ENCODE results near the gene SLC7A10.

Gene SLC7A10

DNA sequence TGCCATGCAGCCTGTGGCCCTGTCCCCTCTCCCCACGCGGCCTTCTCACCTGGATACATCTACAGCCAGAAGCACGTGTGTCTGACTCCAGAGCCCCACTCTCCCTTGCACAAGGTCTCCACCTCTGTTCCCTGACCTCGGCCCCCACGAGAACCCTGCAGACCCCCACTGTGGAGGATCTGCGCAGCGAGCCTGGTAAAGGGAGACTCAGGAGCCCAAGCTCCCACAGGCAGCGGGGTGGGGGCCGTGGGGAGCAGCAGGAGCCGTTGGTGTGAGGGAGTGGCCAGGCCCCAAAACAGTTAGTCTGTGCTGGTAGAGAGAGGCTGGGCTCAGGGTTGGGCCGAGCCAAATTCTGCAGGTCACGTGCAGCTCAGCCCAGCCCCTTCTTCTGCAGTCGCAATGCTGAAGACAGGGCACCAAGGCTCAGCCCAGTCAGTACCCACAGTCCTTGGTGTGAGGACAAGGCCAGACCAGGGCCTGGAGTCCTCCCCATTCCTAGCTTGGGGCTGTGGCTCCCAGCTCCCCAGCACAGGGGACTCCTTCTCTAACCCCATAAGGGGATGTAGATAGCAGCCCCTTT, 28.7 kb upstream of the SLC7A10 start:
- DNase-seq = no peak

- DNase-seq = no peak
These were observed 27.3 kb upstream of the SLC7A10 start for GRCh38 chr19:33252971-33253370.

- no peak for DNase-seq
These were observed 26.8 kb upstream of the SLC7A10 start for GRCh38 chr19:33252418-33252962.

DNA sequence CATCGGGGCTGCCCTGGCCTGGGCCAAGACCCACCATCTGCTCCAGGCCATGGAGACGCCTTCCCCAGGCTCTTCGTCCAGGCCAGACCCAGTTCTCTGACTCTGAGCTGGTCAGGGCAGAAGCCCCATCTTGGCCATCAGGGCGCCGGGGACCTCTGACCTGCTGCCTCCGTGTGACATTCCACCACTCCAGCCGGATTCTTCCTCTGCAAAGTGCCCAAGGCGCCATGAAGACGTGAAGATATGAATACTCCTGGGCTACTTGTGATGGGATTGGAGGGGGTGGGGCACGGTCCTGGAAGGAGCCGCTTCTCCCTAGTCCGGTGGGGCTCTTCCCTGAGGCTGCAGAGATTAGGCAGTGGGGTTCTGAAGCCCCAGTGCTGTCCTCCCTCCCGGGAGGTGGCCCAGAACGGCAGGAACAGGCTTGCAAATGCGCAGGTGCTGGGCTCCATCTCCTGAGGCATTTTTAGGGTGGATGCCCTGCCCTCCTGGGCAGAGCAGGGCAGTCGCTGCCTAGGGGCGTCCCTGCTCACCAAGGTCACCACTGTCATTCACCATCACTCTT, 26.0 kb upstream of the SLC7A10 start:
- no peak for DNase-seq

DNA sequence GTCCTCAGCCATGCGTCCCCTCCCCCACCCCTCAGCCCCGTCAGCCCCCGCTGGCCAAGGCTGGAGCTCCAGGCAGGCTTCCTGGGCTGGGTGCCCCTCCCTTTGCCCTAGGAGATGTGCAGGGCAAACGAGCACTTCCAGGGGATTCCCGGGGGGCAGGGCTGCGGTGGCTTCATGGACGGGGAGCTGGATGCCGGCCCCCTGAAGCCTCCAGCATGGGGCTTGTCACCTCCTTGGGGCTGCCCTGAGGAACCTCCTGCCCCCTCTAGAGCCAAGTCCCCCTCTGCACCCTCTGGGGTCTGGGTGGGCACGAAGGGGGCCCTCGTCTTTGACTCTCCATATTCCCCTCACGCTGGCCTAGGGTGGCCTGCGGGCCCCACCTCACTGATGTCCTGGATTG, 25.4 kb upstream of the SLC7A10 start:
- DNase-seq = no peak

- DNase-seq = no peak
These were observed 24.9 kb upstream of the SLC7A10 start for GRCh38 chr19:33250500-33250899.

DNA sequence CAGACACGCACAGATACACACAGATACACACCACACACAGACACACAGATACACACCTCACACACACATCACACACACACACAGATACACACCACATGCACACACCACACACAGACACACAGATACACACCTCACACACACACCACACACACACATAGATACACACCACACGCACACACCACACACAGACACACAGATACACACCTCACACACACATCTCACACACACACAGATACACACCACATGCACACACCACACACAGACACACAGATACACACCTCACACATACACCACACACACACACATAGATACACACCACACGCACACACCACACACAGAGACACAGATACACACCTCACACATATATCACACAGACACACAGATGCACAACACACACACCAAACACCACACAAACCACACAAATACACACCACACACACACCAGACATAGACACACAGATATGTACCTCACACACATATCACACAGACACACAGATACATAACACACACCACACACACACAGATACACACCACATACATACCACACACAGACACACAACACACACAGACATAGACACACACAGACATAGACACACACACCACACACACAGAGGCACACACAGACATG, 24.2 kb upstream of the SLC7A10 start:
- no peak for DNase-seq

- DNase-seq = no peak
These were observed 23.4 kb upstream of the SLC7A10 start for GRCh38 chr19:33248954-33249613.

DNA sequence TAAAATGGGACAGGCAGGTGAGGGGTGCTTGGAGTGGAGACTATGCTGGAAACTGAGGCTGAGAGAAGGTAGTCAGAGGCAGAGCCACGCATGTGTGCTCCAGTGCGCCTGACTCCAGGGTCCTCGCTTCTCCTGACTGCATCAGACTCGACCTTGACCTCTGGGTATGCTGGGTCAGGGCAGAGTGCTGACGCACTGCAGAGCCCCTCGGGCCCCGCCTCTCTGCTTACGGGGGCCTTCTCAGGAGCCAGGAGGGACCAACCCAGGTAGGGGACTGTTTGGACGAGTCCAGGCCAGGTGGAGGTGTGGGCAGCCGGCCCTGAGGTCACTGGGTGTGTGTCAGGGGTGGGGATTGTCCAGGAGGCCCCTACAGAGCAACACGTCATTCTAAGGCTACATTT, 22.9 kb upstream of the SLC7A10 start:
- no peak for DNase-seq

DNA sequence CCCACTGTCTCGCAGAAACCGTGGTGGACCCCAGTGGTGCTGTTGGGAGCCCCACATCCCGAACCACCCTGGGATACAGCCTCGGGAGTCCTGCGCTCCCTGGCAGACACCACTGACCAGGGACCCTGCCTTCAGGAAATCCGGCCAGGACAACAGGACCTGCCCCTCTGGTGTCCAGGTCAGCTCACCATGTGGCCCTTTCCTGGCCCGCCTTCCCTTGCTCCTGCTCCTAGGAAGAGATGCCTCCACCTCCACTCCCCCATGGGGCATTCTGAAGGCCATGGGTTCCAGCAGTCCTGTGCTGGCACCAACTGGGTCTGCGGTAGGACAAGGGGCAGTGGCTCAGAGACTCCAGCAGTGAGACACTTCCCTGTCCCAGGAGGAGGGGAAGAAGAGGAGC, 22.5 kb upstream of the SLC7A10 start:
- DNase-seq = no peak

DNA sequence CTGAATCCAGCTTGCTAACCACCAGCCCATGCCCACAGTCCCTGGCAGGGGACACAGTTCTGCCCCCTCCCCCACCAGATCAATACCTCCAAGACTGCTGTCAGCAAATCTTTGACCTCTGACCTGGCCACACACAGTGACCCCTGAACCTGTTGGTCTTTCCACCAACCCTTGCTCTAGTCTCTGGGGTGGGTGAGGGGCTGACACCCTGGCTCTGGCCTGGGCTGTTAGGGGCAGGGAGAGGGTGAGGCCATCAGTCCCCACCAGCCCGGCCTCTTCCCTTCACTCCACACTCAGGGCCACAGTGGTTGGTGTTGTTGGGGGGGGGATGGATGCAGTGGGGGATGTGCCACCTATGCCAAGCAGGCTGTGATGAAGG, 21.8 kb upstream of the SLC7A10 start:
- DNase-seq = no peak

DNA sequence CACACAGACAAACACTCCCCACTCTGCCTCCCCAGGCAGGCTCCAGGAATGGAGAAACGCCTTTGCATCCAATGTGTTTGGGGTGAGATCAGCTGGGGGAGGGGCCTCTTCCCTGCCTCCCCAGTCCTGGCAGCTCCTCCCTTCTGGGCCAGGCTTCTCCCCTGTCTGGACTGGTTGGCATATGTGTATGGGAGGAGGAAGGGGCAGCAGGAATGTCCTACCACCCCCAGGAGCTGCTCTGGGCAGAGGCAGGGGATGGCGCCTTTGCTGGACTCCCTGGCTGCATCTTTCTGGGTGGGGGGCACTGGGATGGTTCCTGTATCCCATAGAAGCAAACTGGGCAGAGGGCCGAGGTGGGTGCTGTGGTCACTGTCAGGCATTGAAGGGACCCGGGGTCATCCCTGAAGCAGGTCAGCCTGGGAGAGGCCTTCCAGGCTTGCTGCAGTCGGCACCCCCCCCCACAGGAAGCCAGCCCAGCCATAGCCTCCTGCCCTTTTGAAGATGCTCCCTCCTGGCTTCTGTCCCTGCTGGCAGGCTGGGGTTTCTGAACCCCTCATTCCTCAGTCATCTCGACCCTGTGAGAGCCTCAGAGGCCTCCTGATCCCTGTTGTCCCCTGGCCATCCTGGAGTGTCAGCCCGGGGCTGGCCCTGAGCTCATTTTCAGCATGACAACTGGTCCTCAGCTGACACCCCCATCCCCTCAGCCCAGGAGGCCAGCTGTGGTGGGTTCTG, 21.2 kb upstream of the SLC7A10 start:
- no peak for DNase-seq

GRCh38 chr19:33245948-33246708, 20.5 kb upstream of the SLC7A10 start:
- DNase-seq = no peak

DNA sequence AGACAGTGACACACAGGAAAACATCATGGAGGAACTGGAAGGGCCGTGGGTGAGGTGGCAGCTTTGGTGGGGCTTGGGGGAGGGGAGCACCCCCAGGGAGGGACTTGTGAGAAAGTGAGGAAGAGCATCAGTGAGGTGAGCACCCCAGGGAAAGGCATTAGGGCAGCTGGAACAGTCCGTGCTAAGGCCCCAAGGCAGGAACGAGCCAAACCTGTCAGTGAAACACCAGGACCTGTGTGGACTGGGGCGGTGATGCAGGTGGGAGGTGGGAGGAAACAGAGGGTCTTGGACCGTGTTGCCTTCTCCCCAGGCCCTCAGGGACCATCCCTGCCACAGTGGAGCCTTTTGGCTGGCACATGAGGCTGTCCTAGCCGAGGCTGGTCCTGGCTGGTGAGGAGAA, 17.3 kb upstream of the SLC7A10 start:
- DNase-seq = no peak

- no peak for DNase-seq
These were observed 16.5 kb upstream of the SLC7A10 start for GRCh38 chr19:33242131-33242530.

DNA sequence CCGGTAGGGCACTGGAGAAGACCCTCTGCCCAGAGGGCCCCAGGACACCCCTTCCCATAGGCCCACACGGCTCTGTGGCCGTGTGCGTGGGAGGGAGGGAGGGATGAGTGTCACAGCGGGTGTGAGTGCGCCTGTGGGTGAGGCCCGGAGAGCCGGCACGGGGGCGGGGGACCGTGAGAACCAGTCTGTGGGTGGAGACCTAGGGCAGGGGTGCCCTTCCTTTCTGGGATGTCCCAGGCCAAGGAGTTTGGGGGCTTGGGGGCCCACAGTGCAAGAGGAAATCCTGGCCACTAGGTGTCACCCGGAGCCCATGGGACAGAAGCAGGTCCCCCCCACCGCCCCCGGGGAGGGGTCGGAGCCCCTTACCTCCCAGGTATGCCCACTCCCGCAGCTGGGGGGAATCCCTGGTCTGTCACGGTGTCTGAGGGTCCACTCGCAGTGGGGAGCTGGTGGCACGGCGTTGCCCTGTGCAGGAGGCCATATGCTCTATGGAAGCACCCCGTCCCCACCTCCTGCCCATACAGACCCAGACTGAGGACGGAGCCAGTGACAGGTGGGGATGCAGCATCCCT, 16.0 kb upstream of the SLC7A10 start:
- no peak for DNase-seq

DNA sequence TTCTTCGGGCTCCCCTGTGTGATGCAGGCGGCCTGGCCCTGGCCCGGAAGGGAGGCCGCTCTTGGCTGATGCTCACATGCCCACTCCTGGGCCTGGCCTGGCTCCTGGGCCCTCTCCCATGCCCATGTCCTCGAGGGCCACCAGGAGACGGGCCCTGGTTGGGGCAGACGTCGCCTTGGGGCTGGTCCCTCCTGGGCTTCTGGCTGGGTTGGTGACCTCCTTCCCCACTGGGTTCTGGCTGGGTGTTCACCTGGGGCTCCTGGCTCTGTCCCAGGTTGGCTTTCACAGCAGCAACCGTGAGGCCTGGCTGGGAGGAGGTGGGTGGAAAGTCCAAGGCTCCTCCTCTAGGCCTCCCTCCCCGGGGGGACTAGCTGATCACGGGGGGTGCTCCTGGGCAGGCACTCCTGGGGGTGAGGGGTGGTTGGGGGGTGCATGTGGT, 15.5 kb upstream of the SLC7A10 start:
- no peak for DNase-seq

GRCh38 chr19:33240181-33240771, 14.6 kb upstream of the SLC7A10 start:
- no peak for DNase-seq

GRCh38 chr19:33239223-33239975, 13.7 kb upstream of the SLC7A10 start:
- DNase-seq = no peak

DNA sequence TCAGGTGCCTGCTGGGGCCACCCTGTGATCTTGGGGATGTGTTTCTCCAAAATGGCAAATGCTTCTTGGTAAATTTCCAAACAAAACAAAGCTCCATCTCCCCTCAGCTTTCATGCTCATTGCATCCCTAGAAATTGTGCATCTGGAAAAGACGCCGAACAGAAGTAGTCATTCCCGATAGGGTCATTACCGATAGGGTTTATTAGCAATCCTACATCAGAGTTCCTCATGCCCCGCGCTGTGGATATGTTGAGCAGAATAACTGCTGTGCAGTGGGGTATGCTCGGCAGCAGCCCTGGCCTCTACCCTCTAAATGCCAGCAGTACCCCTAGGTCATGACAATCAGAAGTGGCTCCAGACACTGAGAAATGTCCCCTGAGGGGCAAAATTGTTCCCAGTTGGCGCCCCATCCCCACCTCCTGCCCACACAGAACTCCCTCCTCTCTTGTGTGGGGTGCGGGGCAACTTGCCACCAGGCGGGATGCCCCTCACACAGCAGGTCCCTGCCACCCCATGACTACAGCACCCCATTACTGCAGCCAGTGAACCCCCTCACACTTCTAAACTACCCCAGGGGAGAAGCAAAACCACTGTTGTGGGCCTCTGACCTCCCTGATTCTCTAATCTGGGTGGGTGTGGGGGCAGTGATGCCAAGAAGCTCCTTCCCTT, 13.0 kb upstream of the SLC7A10 start:
- no peak for DNase-seq
